Activated naive CD8-positive, alpha-beta T cell treated with anti-CD3 and anti-CD28 coated beads, Interleukin-2, amount 10 ng/mL, durations not matched to agents 7 days and 5 days (primary cell): ENCODE results near the gene OR2T3. TPM values are rescaled to one million over a fixed set of nuclear protein-coding genes. Genes with fewer than 3 reads are reported as not detected.
A peak's percentile ranks its signal among the peaks of the same experiment; 100 is the strongest.
"Not testable (repeated sequence)": the region's sequence is repeated elsewhere in the genome, so short reads cannot be mapped to it uniquely, and the experiment has no call there.

Source experiments
- ATAC-seq: fragments of 150-1000 bp; cut with Tn5 transposase; one replicate; pipeline ENCODE4 v1.10.0; 2021; ENCODE audit warnings: low read depth, moderate library complexity
- POLR2A ChIA-PET: fragments of 350-600 bp; sonication (Branson Sonifier 250); formaldehyde crosslinking; loops from one replicate; lab custom pipeline; 2021; ENCODE audit warnings: antibody characterized with exemption; lab: Charles Lee
- DNase-seq: peaks from one replicate; pipeline ENCODE4 v3.0.0; 2021
- H3K27ac Mint-ChIP-seq: one replicate; pipeline ENCODE4 v1.8.0; 2022; ENCODE audit warnings: mild to moderate bottlenecking, mixed read lengths
- H3K27me3 Mint-ChIP-seq: one replicate; pipeline ENCODE4 v1.8.0; 2022; ENCODE audit warnings: mild to moderate bottlenecking, moderate library complexity, mixed read lengths
- H3K36me3 Mint-ChIP-seq: one replicate; pipeline ENCODE4 v1.8.0; 2021; ENCODE audit warnings: mild to moderate bottlenecking, mixed read lengths
- H3K4me1 Mint-ChIP-seq: one replicate; pipeline ENCODE4 v1.8.0; 2021; ENCODE audit warnings: mixed read lengths
- H3K4me3 Mint-ChIP-seq: one replicate; pipeline ENCODE4 v1.8.0; 2022; ENCODE audit warnings: mild to moderate bottlenecking, moderate library complexity, mixed read lengths
- H3K9me3 Mint-ChIP-seq: one replicate; pipeline ENCODE4 v1.8.0; 2021; ENCODE audit warnings: mixed read lengths
- total RNA-seq, 2 experiments: library from RNA; stranded (reverse); gene quantifications; one replicate each; pipeline ENCODE4 v1.2.3, GENCODE V29; 2021

The OR2T3 gene
- total RNA-seq, 2 experiments from 2014 or later = not detected

GRCh38 chr1:248500305-248501035 lies 27.3 kb downstream of the OR2T3 start:
- ATAC-seq, H3K4me3 Mint-ChIP-seq, POLR2A ChIA-PET, H3K27ac Mint-ChIP-seq, H3K4me1 Mint-ChIP-seq, H3K36me3 Mint-ChIP-seq, H3K27me3 Mint-ChIP-seq, H3K9me3 Mint-ChIP-seq, DNase-seq: not testable (repeated sequence)

- H3K36me3 Mint-ChIP-seq, H3K4me3 Mint-ChIP-seq, DNase-seq, H3K9me3 Mint-ChIP-seq, H3K27me3 Mint-ChIP-seq, H3K27ac Mint-ChIP-seq, ATAC-seq, POLR2A ChIA-PET, H3K4me1 Mint-ChIP-seq: not testable (repeated sequence)
Measured at GRCh38 chr1:248507773-248508172, 34.6 kb downstream of the OR2T3 start, which contains the start of gene OR2G6. TSS of gene OR2G6 (plus strand) at chr1:248508073. CDS start at chr1:248521647, 13,574 bp downstream.

- POLR2A ChIA-PET, H3K27ac Mint-ChIP-seq, H3K27me3 Mint-ChIP-seq, DNase-seq, H3K36me3 Mint-ChIP-seq, H3K9me3 Mint-ChIP-seq, H3K4me1 Mint-ChIP-seq, H3K4me3 Mint-ChIP-seq: not testable (repeated sequence)
- ATAC-seq = peak; percentile 52
Measured at GRCh38 chr1:248510217-248510616, 37.1 kb downstream of the OR2T3 start.

- DNase-seq (no peak), ATAC-seq (no peak)
- H3K4me3 Mint-ChIP-seq = no peak overlapping the region
- H3K9me3 Mint-ChIP-seq = peaks cover 9% of the 10 kb centered on the region
- no peak overlapping the region for H3K27ac Mint-ChIP-seq
- no peaks in the 10 kb centered on the region for H3K27me3 Mint-ChIP-seq
- H3K4me1 Mint-ChIP-seq = no peaks in the 10 kb centered on the region
- H3K36me3 Mint-ChIP-seq = peaks cover 2% of the 10 kb centered on the region
- POLR2A ChIA-PET = no interaction called here
Measured at GRCh38 chr1:248521856-248522255, 48.7 kb downstream of the OR2T3 start.

Other genes with a start within 250 kb of the OR2T3 start
- gene OR2M4, start 241.9 kb upstream of the OR2T3 start, total RNA-seq = not detected
- gene OR2T33, start 195.4 kb upstream of the OR2T3 start, total RNA-seq = not detected
- not detected for gene OR2T12, start 169.9 kb upstream of the OR2T3 start, total RNA-seq
- gene OR2M7, start 148.8 kb upstream of the OR2T3 start, total RNA-seq = not detected
- not detected for gene OR14C36, start 124.6 kb upstream of the OR2T3 start, total RNA-seq
- gene OR2T4, start 111.7 kb upstream of the OR2T3 start, total RNA-seq = not detected
- gene OR2T6, start 97.6 kb upstream of the OR2T3 start, total RNA-seq = not detected
- gene OR2T1, start 70.3 kb upstream of the OR2T3 start, total RNA-seq = not detected
- not detected for gene OR2T2, start 27.7 kb upstream of the OR2T3 start, total RNA-seq
- not detected for gene OR2T5, start 15.2 kb downstream of the OR2T3 start, total RNA-seq
- gene OR2G6, start 34.7 kb downstream of the OR2T3 start, total RNA-seq = not detected
- not detected for gene OR2T29, start 89.4 kb downstream of the OR2T3 start, total RNA-seq
- gene OR2T34, start 101.4 kb downstream of the OR2T3 start, total RNA-seq = not detected
- gene OR2T10, start 124.3 kb downstream of the OR2T3 start, total RNA-seq = not detected
- not detected for gene OR2T11, start 161.7 kb downstream of the OR2T3 start, total RNA-seq
- not detected for gene OR2T35, start 171.9 kb downstream of the OR2T3 start, total RNA-seq
- gene OR2T27, start 182.2 kb downstream of the OR2T3 start, total RNA-seq = not detected
- not detected for gene OR14I1, start 229.4 kb downstream of the OR2T3 start, total RNA-seq